Measurements from ENCODE around the gene PRKCH.
A peak's percentile ranks its signal among the peaks of the same experiment; 100 is the strongest.

PRKCH gene

GRCh38 chr14:61518403-61518802, 197.0 kb downstream of the PRKCH start:
- DNase-seq (ENCODE audit: low read depth): no peak
- TF ChIP-seq, protein P1, sequence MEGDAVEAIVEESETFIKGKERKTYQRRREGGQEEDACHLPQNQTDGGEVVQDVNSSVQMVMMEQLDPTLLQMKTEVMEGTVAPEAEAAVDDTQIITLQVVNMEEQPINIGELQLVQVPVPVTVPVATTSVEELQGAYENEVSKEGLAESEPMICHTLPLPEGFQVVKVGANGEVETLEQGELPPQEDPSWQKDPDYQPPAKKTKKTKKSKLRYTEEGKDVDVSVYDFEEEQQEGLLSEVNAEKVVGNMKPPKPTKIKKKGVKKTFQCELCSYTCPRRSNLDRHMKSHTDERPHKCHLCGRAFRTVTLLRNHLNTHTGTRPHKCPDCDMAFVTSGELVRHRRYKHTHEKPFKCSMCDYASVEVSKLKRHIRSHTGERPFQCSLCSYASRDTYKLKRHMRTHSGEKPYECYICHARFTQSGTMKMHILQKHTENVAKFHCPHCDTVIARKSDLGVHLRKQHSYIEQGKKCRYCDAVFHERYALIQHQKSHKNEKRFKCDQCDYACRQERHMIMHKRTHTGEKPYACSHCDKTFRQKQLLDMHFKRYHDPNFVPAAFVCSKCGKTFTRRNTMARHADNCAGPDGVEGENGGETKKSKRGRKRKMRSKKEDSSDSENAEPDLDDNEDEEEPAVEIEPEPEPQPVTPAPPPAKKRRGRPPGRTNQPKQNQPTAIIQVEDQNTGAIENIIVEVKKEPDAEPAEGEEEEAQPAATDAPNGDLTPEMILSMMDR (IDR thresholded peaks at IDR 0.05; ENCODE audit: insufficient read depth, low read depth, low read length, missing control alignments): no peak
- no peak overlapping the region for H3K4me3 ChIP-seq (ENCODE audit: low read length)

DNA sequence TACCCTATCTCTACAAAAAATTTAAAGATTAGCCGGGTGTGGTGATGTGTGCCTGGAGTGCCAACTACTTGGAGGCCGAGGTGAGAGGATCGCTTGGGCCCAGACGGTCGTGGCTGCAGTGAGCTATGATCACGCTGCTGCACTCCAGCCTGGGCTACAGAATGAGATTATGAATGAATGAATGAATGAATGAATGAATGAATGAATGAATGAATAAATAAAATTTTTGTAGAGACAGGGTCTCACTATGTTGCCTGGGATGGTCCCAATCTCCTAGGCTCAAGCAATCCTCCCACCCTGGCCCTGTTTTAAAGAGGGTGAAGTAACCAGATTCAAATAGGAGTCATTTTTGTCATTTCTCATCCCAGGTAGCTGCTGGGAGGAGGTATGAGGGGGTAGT, 197.7 kb downstream of the PRKCH start:
- DNase-seq (ENCODE audit: low read depth): no peak
- TF ChIP-seq, protein P1 (IDR thresholded peaks at IDR 0.05; ENCODE audit: insufficient read depth, low read depth, low read length, missing control alignments): no peak
- no peak overlapping the region for H3K4me3 ChIP-seq (ENCODE audit: low read length)

DNA sequence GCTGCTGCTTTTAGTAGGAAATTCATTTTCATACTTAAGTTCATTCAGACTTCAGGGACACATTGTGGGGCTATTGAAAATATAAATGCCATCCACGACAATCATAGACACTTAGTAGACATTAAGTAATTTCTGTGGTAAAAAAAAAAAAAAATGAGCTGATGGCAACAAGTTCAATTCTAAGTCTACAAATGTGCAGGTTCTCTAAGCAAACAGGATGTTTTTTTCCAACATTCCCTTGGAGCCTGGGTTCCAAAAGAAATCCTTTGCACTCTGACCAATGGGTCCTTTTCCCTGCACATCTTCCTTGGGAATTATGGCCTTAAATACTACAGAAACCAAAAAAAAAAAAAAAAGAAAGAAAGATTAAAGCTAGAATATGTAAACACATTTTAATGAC, 198.4 kb downstream of the PRKCH start:
- H3K4me3 ChIP-seq (ENCODE audit: low read length): no peak overlapping the region
- no peak for DNase-seq (ENCODE audit: low read depth)
- TF ChIP-seq, protein P1 (IDR thresholded peaks at IDR 0.05; ENCODE audit: insufficient read depth, low read depth, low read length, missing control alignments): no peak

DNA sequence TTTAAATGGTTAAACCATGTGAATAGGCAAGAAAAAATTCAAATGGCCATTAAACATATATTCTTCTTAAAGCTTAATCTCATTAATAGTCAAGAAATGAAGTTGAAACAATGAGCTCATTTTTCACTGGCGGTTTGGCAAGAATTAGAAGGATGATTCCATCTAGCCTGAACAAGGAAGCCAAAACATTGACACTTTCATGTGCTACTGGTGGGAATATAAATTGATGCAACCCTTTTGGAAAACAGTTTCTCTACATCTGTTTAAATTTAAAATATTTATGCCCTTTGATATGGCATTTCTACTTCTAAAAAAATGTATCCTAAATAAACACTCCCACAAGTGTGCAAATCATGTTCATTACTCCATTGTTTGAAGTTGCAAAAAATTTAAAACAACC, 199.2 kb downstream of the PRKCH start:
- DNase-seq (ENCODE audit: low read depth): no peak
- TF ChIP-seq, protein P1 (IDR thresholded peaks at IDR 0.05; ENCODE audit: insufficient read depth, low read depth, low read length, missing control alignments): no peak
- H3K4me3 ChIP-seq (ENCODE audit: low read length): no peak overlapping the region

DNA sequence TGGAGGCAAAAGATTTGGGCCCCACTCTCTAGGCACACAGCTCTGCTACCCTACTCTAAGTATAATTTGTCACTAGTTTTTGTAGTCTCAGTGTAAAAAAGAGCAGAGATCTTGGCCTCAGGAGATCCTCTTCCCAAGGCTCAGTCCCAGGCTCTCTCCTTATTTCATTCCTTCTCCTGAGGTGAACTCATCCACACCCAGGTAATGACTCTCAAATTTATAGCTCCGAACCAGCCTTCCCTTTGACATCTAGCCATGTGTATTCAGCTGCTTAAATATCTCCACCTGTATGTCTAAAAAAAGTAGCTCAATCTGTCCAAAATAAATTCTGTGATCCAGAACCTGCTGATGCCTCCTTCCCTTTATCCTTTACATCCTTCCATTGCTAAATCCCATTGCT, 200.4 kb downstream of the PRKCH start:
- no peak for DNase-seq (ENCODE audit: low read depth)
- TF ChIP-seq, protein P1 (IDR thresholded peaks at IDR 0.05; ENCODE audit: insufficient read depth, low read depth, low read length, missing control alignments): no peak

DNA sequence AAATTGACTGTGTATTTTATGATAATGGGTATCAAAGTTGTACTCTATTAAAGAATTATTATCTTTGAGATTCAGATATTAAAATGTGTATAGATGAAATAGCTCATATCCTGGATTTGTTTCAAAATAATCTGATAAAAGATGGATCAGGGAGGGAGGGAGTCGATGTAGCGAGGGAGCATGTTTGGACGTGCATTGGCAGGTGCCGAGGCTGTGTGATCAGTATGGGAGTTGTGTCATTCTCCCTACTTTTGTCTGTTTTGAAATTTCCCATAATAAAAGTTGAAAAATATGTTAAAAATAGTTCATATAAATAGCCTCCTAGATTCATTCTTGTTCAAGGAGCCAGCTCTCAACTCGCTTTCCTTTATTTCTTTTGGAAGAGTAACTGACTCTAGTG, 202.4 kb downstream of the PRKCH start:
- TF ChIP-seq, protein P1 (IDR thresholded peaks at IDR 0.05; ENCODE audit: insufficient read depth, low read depth, low read length, missing control alignments): no peak
- no peak overlapping the region for H3K4me3 ChIP-seq (ENCODE audit: low read length)

More for the DNA sequence above, 200.4 kb downstream of the PRKCH start:
- no peak overlapping the region for H3K4me3 ChIP-seq (ENCODE audit: low read length)

GRCh38 chr14:61524211-61524806, 202.9 kb downstream of the PRKCH start:
- peak; percentile 73 for DNase-seq (ENCODE audit: low read depth)
- no peak overlapping the region for H3K4me3 ChIP-seq (ENCODE audit: low read length)
- TF ChIP-seq, protein P1 (IDR thresholded peaks at IDR 0.05; ENCODE audit: insufficient read depth, low read depth, low read length, missing control alignments): no peak

More for the DNA sequence above, 202.4 kb downstream of the PRKCH start:
- peak; percentile 81 for DNase-seq (ENCODE audit: low read depth)

Data from epithelial cell of esophagus (primary cell).